Adipocyte (in vitro differentiated cells): Measurements from ENCODE around the gene CD63.

Experiments used
- DNase-seq: peaks from one replicate; pipeline ENCODE4 v3.0.0-alpha.2; 2015; ENCODE audit warnings: low read depth
- H3K27me3 ChIP-seq: replicated peaks from 2 replicates; pipeline ENCODE4 v1.7.0; 2013; ENCODE audit warnings: mild to moderate bottlenecking, low read length, moderate library complexity; ENCODE audit not compliant: control insufficient read depth, insufficient read depth
- H3K36me3 ChIP-seq: 2 replicates; pipeline ENCODE4 v1.7.0; 2013; ENCODE audit warnings: low read length, mild to moderate bottlenecking, moderate library complexity; ENCODE audit not compliant: control insufficient read depth, insufficient read depth, severe bottlenecking
- H3K4me1 ChIP-seq: 2 replicates; pipeline ENCODE4 v1.7.0; 2013; ENCODE audit warnings: mild to moderate bottlenecking, low read length, moderate library complexity; ENCODE audit not compliant: control insufficient read depth, insufficient read depth
- H3K4me3 ChIP-seq: 2 replicates; pipeline ENCODE4 v1.7.0; 2013; ENCODE audit warnings: mild to moderate bottlenecking, low read length, moderate library complexity
- H3K9ac ChIP-seq: 2 replicates; pipeline ENCODE4 v1.7.0; 2013; ENCODE audit warnings: mild to moderate bottlenecking, low read length, moderate library complexity
- H3K9me3 ChIP-seq: 2 replicates; pipeline ENCODE4 v1.7.0; 2013; ENCODE audit warnings: mild to moderate bottlenecking, low read length, moderate library complexity; ENCODE audit not compliant: control insufficient read depth

CD63 gene

DNA sequence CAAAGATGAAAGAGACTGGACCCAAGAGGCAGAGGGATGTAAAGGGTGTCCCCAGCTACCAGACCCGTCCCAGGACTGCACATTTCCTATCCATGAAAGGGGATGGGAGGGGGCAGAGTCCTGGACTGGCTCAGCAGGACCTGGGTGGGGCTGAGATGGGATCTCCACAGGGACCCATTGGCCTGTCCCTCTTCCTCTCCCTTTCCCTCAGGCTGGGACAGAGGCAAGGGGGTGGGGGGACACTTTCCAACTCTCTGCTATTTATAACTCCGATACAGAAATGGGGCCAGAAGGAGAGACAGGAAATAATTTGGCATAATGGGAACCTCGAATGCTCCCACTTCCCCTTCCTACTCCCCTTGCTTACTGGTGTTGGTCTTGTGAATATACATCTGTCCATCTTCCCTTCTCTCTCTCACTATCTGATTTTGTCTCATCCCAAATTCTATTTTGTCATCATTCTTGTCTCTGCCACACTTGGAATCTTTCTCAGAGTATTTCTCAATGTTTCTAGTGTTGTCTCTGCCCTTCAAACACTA lies 20.0 kb downstream of the CD63 start:
- Histone ChIP-seq H3K9ac (peak overlapping the region; percentile 94), H3K9me3 (no peaks in the 10 kb centered on the region), H3K4me3 (peak overlapping the region; percentile 85), H3K27me3 (no peaks in the 10 kb centered on the region), H3K36me3 (peaks cover 6% of the 10 kb centered on the region), H3K4me1 (peaks cover 79% of the 10 kb centered on the region)
- DNase-seq: no peak

DNA sequence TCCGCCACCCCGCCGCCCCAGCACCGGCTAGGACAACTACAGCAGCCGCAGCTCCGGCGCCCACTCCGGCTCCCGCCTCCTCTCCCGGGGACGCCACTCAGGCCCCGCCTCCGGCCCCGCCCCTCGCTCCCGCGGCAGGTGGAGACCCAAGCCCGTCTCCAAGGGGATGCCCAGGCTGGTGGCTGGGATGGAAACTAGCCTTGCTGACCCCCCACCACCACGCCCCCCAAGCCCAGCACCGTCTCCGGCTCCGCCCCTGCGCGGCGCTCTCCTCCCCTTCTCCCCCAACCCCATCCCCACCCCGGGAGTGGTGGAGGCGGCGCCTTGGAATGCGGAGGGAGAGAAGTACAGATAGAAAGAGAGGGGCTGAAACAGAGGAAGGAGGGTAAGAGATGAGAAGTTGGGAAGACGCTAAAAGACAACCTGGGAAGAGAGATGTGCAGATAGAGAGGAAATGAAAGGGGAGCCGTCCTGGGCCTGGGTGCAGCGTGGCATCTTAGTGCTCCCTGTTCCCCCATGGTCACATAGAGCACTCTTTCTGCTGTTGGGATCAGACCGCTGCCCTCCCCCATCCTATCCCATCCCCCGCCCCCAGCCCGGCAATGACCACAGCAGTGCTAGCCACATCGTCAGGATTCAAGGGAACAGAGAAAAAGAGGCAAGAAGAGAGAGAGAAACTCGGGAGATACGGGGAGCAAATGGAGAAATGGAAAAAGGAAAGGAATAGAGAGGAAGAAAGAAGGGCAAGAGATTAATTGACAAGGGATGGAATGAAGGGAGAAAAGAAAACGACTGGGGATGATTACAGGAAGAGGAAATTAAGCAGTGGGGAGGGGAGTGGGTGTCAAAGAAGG lies 20.7 kb downstream of the CD63 start, which contains the start of gene ITGA7:
Gene ITGA7, minus strand, starts transcription at position 64 of the 854 bp plus-strand sequence. CDS start 222 bp downstream, outside the sequence.
- DNase-seq: peak; percentile 72
- Histone ChIP-seq H3K4me3 (peak within 1 kb of the TSS; percentile 85), H3K9ac (peak within 1 kb of the TSS; percentile 94), H3K36me3 (peaks cover 6% of the 10 kb centered on the region), H3K27me3 (no peaks in the 10 kb centered on the region), H3K4me1 (peaks cover 79% of the 10 kb centered on the region), H3K9me3 (no peaks in the 10 kb centered on the region)

DNA sequence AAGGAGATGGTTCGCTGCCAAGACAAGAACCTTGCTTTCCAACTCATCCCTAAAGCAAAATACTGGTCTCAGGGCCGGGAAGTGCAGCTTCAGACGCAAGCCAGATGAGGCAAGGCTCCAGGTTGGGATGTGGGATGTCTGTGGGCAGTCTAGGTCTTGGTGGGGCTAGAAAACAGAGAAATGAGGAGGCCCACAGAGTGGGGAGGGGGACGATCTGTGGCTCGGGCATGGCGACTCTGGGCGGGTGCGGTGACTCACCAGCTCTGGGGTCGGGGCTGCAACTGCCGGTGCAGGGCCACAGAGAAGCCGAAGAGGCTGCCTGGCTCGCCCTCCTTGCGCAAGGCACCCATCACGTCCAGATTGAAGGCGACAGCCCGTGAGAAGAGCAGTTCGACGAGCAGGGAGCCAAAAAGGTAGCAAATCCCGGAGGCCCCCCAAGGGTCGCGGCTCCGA lies 21.6 kb downstream of the CD63 start:
- peaks cover 76% of the 10 kb centered on the region for H3K4me1 ChIP-seq
- peak overlapping the region; percentile 86 for H3K9ac ChIP-seq
- no peaks in the 10 kb centered on the region for H3K27me3 ChIP-seq
- H3K36me3 ChIP-seq: peaks cover 12% of the 10 kb centered on the region
- H3K4me3 ChIP-seq: peak overlapping the region; percentile 85
- DNase-seq: peak; percentile 51
- no peaks in the 10 kb centered on the region for H3K9me3 ChIP-seq

DNA sequence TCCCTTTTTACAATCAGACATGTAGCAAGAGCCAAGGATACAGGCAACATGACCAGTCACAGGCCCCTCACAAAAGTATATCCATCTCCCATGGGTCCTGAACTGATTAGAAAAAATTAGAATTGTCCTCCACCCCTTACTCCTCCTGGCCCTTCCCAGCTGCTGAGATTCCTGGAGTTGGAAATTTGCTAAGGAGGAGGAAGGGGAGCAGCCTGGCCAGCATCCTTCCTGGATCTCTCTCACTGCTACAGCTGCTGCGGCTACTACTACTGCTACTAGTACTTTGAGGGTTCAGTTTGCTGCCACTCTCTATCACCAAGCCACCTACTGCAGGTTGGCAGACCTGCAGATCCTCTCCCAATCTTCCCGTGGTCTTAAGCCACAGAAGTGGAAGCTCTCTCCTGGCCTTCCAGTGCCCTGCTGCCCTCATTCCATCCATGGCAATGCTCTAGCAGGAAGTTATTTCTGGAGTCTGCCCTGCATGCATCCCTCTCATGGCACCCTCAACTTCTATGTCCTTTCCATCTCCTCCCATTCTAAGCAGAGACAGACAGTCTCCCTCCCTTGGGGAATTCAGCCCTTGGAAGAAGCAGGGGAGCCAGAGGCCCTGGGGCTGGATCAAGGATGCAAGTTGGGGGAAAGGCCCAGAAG lies 22.1 kb downstream of the CD63 start:
- peak overlapping the region; percentile 85 for H3K4me3 ChIP-seq
- DNase-seq: no peak
- H3K9me3 ChIP-seq: no peaks in the 10 kb centered on the region
- peaks cover 12% of the 10 kb centered on the region for H3K36me3 ChIP-seq
- no peaks in the 10 kb centered on the region for H3K27me3 ChIP-seq
- peak overlapping the region; percentile 86 for H3K9ac ChIP-seq
- H3K4me1 ChIP-seq: peaks cover 71% of the 10 kb centered on the region

DNA sequence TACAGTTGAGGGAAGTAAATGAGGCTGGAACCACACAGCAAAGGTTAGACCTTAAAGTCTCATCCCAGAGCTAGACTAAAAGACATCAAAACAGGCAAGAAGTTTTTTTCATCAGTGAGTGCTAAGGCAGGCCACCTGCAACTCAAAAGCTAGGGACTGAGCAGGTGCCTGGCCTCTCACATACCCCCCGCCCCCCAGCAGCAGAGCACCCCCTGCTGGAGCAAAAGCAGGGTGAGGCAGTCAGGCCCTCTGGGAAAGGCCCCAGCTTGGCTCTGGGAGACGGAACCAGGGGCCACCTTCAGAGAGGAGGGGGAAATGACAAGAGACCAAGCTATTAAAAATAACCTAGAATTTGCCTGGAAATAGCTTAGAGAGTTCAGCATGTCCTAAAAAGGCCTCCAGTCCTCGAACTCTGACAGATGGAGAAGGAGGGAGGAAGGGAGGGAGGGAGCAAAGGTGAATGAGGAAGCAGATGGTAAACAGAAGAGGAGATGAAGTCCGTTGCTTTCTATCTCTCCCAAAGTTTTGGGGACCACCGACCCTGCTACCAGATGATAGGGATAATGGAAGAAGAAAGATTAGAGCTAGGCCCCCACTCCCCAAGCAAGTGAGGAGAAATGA lies 22.9 kb downstream of the CD63 start:
- Histone ChIP-seq H3K36me3 (peaks cover 17% of the 10 kb centered on the region), H3K4me1 (peaks cover 71% of the 10 kb centered on the region), H3K9me3 (no peaks in the 10 kb centered on the region), H3K4me3 (peak overlapping the region; percentile 85), H3K27me3 (no peaks in the 10 kb centered on the region), H3K9ac (peak overlapping the region; percentile 86)
- no peak for DNase-seq

DNA sequence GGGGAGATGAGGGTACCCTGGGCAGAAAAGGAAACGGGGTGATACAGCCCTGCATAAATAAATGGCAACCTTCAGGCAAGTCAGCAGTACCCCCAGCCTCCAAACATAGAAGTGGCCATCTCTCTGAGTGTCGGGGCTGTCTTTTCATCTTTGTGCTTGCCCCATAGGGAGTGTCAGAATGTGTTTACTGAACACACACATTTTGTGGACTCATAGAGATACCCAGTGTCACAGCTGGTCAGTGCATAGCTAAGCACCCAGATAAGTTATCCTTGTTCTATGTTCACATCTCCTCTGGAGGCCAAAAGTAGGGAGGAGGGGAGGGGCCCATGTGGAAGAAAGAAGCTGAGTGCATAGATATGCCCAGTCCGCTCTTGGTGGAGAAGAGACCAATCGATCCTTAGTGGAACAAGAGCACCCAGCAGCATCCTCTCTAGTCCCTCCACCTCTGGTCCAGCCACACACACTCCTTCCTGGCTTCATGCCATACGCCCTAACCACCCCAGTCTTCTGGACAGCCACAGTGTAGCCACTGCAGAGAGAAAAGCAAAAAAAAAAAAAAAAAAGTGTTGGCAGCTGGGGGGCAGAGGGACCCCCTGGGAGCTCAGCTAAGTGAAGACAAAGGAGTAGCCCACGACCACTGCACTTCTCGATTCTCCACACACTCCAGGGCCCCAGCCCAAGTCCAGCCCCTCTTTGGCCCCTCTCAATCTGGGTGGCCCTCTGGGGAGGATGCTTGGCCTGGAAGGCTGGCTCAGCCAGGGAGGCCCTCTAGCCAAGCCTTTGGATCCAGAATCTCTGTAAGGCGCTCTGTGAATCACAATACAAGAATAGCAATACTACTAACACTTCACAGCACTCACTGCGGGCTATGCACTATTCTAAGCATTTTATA lies 23.7 kb downstream of the CD63 start:
- Histone ChIP-seq H3K9ac (peak overlapping the region; percentile 86), H3K4me1 (peaks cover 71% of the 10 kb centered on the region), H3K9me3 (no peaks in the 10 kb centered on the region), H3K36me3 (peaks cover 25% of the 10 kb centered on the region), H3K27me3 (no peaks in the 10 kb centered on the region), H3K4me3 (peak overlapping the region; percentile 85)
- no peak for DNase-seq

DNA sequence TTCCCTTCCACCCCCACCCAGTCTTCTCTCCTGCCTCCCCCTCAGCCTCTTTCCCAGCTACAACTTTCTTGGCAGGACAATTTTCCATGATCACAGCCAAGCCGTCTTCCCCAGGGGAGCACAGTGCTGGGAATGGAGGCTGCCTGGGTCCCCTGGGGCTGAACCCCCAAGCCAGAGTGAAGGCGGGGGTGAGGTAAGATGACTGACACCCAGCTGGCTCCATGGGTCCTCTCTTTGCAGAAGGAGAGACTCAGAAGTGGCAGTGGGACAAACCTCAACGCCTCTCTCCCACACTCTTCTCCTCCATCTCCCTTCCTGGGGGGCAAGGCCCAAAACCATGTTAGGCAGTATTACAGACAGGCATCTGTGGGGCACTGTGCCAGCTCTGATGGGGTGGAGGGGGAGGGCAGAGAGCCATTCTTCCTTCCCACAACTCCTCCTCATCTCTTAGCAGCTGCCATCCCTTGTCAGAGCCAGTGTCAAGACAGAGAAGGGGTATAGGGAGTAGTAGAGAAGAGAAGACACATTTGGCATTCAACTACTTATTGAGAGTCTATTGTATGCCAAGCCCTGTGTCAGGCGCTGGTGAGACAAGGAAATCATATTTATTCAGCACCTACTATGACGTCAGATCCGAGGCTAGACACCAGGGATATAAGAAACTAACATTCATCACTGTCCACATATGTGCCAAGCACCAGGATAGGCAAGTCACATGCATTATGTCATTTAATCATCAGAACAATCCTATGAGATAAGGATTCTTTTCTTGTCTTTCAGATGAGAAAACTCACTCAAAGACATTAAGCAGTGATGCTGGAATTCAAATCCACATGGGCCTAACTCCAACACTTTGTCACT lies 24.7 kb downstream of the CD63 start:
- H3K4me1 ChIP-seq: peaks cover 63% of the 10 kb centered on the region
- peaks cover 34% of the 10 kb centered on the region for H3K36me3 ChIP-seq
- H3K9me3 ChIP-seq: no peaks in the 10 kb centered on the region
- H3K4me3 ChIP-seq: peak overlapping the region; percentile 85
- no peak for DNase-seq
- H3K27me3 ChIP-seq: no peaks in the 10 kb centered on the region
- H3K9ac ChIP-seq: peak overlapping the region; percentile 86

DNA sequence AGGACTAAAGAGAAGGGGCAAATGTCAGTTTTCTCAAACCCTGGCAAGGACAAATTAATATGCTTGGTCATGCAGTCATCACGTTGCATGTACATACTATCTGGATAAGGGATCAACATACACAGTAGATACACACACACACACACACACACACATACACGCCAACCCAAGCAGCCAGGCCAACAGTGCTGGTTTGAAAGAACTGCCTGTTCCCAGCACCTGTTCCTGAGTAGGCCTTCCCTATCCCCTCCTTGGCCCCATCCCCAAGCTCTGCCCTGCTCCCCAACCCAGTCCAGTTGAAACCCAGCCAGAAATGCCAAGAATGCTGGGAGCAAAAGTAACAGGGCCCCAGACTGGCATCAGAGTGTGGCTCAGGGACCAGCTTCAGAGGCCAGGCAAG lies 25.5 kb downstream of the CD63 start:
- peaks cover 55% of the 10 kb centered on the region for H3K4me1 ChIP-seq
- no peaks in the 10 kb centered on the region for H3K27me3 ChIP-seq
- peaks cover 39% of the 10 kb centered on the region for H3K36me3 ChIP-seq
- no peaks in the 10 kb centered on the region for H3K9me3 ChIP-seq
- no peak for DNase-seq
- peak overlapping the region; percentile 86 for H3K9ac ChIP-seq
- peak overlapping the region; percentile 85 for H3K4me3 ChIP-seq

DNA sequence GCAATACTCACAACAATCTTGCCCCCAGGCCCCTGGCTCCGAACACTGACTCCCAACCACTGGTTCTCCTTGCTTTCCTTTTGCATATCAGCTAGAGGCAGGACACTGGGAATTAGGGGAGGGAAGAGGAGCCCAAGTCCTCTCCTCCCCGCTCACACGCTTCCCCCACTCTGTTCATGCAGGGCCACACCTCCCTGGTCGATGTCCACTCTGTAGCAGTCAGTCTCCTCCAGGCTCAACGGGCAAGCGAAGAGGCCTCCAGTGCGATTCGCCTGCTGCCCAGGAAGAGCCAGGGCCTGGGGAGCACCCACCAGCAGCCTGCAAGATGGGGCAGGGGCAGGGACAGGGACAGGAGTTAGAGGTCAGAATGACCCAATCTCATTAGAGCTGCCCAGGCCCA lies 25.9 kb downstream of the CD63 start:
- Histone ChIP-seq H3K9ac (no peak overlapping the region), H3K9me3 (no peaks in the 10 kb centered on the region), H3K4me3 (peak overlapping the region; percentile 85), H3K36me3 (peaks cover 43% of the 10 kb centered on the region), H3K27me3 (no peaks in the 10 kb centered on the region), H3K4me1 (peaks cover 55% of the 10 kb centered on the region)
- DNase-seq: no peak
